Motor neuron (in vitro differentiated cells): ENCODE results near the gene GBE1. TPM values are rescaled to one million over a fixed set of nuclear protein-coding genes. Genes with fewer than 3 reads are reported as not detected.

Experiments
- ATAC-seq, 8 experiments: fragments of 200-7000 bp; cut with Tn5 transposase; replicated peaks in 6 of 8; 2 replicates each; pipeline ENCODE4 v1.8.0; 2021; ENCODE audit warnings: mild to moderate bottlenecking in 8 of 8, moderate library complexity in 8 of 8
- H3K27ac ChIP-seq, 2 donors: fragments of 250-450 bp; sonication (Bioruptor Pico); 2 replicates each; pipeline ENCODE4 v1.9.0; 2021; ENCODE audit warnings: antibody characterized with exemption in 2 of 2, mild to moderate bottlenecking in 2 of 2, moderate library complexity in 1 of 2
- H3K4me1 ChIP-seq, 2 donors: fragments of 250-450 bp; sonication (Bioruptor Pico); replicated peaks in 1 of 2; 2 replicates each; pipeline ENCODE4 v1.6.1; 2021; ENCODE audit warnings: antibody characterized with exemption in 2 of 2, mild to moderate bottlenecking in 2 of 2, moderate library complexity in 1 of 2
- H3K4me3 ChIP-seq, 5 donors: fragments of 250-450 bp; sonication (Bioruptor Pico); 2 replicates each; pipeline ENCODE4 v1.9.0; 2021; ENCODE audit warnings: antibody characterized with exemption in 5 of 5, mild to moderate bottlenecking in 5 of 5, moderate library complexity in 4 of 5
- WGBS, 10 experiments: fragments of 450-650 bp; shearing (Covaris generic); methylation state at CpG; one replicate each; pipeline ENCODE4 v1.0.0; 2022; 5-methylcytosine and 5-hydroxymethylcytosine counted together
- in situ Hi-C, 9 experiments: fragments of 400-800 bp; cut with MboI; loops; one replicate each; pipeline ENCODE4 v1.15.0; 2021; ENCODE audit warnings: low sequenced_read_pairs in 9 of 9, low pct_unique_long_range_greater_than_20kb in 2 of 9; ENCODE audit not compliant: unreplicated experiment in 9 of 9
- total RNA-seq, 8 experiments: library from RNA; unstranded; fragments of 300-600 nt; gene quantifications; 2 replicates each; pipeline versions ENCODE4 v1.2.3 to v1.2.4, GENCODE V29; 2022

Gene GBE1
- 10 to 100 TPM; 17.9 to 47.9 (median 19.5) TPM for total RNA-seq

DNA sequence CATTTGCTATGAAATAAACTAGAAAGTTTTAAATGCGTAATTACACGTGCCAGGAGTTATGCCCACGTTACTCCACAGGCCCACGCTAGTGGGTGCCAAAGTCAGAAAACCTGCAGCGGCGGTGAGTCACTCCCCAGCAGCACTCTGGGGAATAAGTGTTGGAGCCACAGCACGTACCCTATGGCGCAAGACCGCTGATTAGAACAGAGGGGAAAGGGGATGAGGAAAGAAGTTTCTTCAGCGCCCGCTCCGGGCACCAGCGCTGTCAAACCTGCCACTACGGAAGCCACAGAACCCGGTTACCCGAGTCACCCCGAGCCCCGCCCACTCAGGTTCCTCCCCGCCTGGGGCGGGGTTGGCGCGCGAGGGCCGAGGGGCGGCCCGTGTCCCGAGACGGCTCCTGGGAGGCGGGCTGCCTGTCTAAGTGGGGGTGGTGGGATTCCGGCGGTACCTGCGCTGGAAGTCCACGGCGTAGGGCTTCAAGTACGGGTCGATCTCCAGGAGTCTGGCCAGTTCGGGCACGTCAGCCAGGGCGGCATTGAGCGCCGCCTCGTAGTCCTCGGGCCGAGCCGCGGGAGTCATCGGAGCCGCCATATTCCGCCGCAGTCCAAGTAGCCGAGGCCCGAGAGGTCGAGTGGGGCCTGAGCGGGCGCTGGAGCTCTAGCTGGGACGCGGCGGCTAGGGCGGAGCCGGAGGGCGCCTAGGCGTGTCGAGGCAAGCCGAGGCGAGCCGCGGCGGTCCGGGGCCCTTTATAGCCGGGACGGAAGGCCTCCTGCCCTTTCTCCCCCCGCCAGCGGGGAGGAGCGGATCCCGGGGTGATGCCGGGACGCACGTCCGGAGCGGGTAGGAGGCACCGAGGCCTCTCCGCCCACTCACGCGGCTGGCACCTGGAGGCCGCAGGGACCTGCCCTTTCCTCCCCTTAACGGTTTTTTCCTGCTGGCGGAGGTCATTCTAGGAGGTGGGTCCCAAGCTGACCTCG, at the start of gene GBE1:
Gene GBE1, minus strand, starts transcription at position 722 of the 980 bp plus-strand sequence. Its CDS starts 128 bp downstream, at position 594.
- WGBS, 10 experiments: 0 to 8% (median 2%) methylated on average over 2 to 11 of the region's 88 CpGs; no CpG with 5 or more reads in 3 of the 10 experiments

GRCh38 chr3:81808900-81809299, 47.5 kb upstream of the GBE1 start:
- in situ Hi-C loops: no loop called here
- WGBS, 10 experiments: 0 to 100% (median 25%) methylated on average over 1 to 2 of the region's 2 CpGs; no CpG with 5 or more reads in 1 of the 10 experiments
- Histone ChIP-seq H3K4me1 (peaks cover 0 to 9% of the 10 kb centered on the region in 2 donors), H3K4me3 (no peak overlapping the region), H3K27ac (no peak overlapping the region)
- ATAC-seq: no peak

More for the DNA sequence above, at the start of gene GBE1:
- Histone ChIP-seq H3K27ac (peak within 1 kb of the TSS; percentile 97 to 98), H3K4me1 (peaks cover 8 to 13% of the 10 kb centered on the region in 2 donors), H3K4me3 (peak within 1 kb of the TSS; percentile 59 to 80 (median 71))
- ATAC-seq: peak; percentile 81 to 92 (median 90)
- in situ Hi-C loops: no loop called here

DNA sequence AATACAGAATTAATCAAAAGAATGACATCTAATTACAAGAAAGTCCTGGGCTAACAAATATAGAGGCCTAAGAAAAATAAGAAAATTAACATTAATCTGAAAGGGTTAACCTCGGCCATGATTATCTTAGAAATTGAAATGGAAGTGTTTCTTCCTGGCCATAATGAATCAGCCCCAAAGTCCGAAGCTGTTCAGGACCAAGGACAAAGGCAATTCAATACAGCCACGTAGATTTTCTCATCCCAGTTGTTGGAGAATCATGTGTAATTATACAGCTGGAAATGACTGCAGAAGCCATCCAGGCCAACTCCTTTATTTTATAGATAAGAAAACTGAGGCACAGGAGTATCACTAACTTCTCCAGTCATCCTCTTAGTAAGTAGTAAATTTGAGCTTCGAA, 38.0 kb upstream of the GBE1 start:
- WGBS, 10 experiments: 0 to 80% (median 50%) methylated on average over 1 to 4 of the region's 4 CpGs
- in situ Hi-C loops: no loop called here
- Histone ChIP-seq H3K27ac (no peak overlapping the region), H3K4me1 (no peaks in the 10 kb centered on the region), H3K4me3 (no peak overlapping the region)
- ATAC-seq: no peak

DNA sequence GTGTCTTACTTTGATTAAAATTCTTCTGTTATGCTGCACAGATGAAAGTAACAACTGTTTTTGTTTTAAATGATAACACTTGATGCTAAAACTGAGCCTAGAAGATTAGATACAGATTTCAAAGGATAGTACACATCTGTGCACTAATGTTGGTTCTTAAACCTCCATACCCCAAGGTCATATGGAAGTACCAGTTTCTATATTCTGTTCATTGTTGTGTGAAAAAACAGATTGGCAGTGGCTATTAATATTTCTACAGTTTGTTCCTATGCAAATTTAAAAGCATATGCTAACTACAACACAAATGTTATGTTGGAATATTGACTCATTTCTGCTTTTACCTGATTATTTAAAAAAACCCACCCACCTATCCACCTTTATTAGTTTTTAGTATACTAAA, 32.0 kb upstream of the GBE1 start:
- Histone ChIP-seq H3K27ac (no peak overlapping the region), H3K4me1 (no peaks in the 10 kb centered on the region), H3K4me3 (no peak overlapping the region)
- no peak for ATAC-seq
- in situ Hi-C loops: no loop called here

GRCh38 chr3:81790117-81790516, 28.7 kb upstream of the GBE1 start:
- 39 to 100% (median 68%) methylated on average over 1 to 3 of the region's 3 CpGs; no CpG with 5 or more reads in 1 of the 10 experiments for WGBS, 10 experiments
- Histone ChIP-seq H3K4me3 (no peak overlapping the region), H3K4me1 (no peaks in the 10 kb centered on the region), H3K27ac (no peak overlapping the region)
- in situ Hi-C loops: no loop called here
- ATAC-seq: no peak

DNA sequence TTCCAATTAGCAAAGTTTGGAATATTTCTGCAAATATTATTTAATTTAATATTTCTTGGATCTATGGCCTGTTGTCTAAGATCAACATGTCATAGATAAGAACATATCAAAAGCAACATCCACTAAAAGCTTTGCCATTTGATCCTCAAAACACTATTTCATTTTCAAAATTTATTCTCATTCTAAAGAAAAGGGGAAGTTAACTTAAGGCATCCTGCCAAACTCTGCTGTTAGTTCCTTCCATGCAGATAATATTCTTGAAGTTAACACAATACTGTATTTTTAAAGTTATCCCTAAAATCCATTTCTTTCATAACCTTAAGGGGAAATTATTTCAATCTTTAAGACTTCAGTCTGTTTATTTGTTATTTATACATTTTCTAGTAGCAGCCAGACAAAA, 28.2 kb upstream of the GBE1 start:
- Histone ChIP-seq H3K4me3 (no peak overlapping the region), H3K4me1 (no peaks in the 10 kb centered on the region), H3K27ac (no peak overlapping the region)
- ATAC-seq: no peak
- in situ Hi-C loops: no loop called here

GRCh38 chr3:81788610-81789009, 27.2 kb upstream of the GBE1 start:
- no peak overlapping the region for H3K27ac ChIP-seq
- ATAC-seq: no peak
- 0 to 92% (median 40%) methylated on average over 2 of the region's 2 CpGs; no CpG with 5 or more reads in 4 of the 10 experiments for WGBS, 10 experiments
- in situ Hi-C loops: no loop called here
- H3K4me1 ChIP-seq: no peaks in the 10 kb centered on the region
- H3K4me3 ChIP-seq: no peak overlapping the region

- H3K4me1 ChIP-seq: no peaks in the 10 kb centered on the region
- no peak for ATAC-seq
- no peak overlapping the region for H3K4me3 ChIP-seq
- in situ Hi-C loops: no loop called here
- no peak overlapping the region for H3K27ac ChIP-seq
- 0 to 100% (median 84%) methylated on average over 1 to 2 of the region's 2 CpGs; no CpG with 5 or more reads in 2 of the 10 experiments for WGBS, 10 experiments
Observed at GRCh38 chr3:81788044-81788443, 26.6 kb upstream of the GBE1 start.

- in situ Hi-C loops: no loop called here
- Histone ChIP-seq H3K4me1 (no peaks in the 10 kb centered on the region), H3K27ac (no peak overlapping the region), H3K4me3 (no peak overlapping the region)
- WGBS, 10 experiments: 0 to 80% (median 25%) methylated on average over 1 to 3 of the region's 3 CpGs; no CpG with 5 or more reads in 3 of the 10 experiments
- no peak for ATAC-seq
Observed at GRCh38 chr3:81782585-81782984, 21.1 kb upstream of the GBE1 start.

DNA sequence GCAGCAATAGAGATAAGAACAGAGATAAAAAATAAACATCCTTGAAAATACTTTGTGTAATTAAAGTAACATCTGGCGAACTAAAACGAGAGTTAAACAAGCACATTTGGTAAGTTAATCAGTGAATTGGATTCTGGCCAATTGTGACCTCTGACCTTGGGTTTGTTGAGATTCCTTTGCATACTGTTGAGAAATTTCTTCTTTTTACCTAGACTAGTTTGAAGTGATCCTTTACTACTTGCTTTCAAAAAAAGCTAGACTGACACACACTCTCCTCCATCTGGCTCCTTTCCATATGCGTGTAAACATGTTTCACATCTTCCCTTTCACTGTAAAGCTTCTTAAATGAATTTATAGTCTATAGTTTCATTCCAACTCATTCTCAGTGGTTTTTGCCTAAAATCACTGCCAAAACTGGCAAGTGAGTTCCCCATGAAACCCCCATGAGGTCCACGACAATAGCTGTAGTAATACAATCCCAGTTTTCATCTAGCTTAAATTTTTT, 17.3 kb upstream of the GBE1 start:
- no peak overlapping the region for H3K4me3 ChIP-seq
- 18 to 100% (median 92%) methylated on average over 1 to 4 of the region's 4 CpGs for WGBS, 10 experiments
- no peaks in the 10 kb centered on the region for H3K4me1 ChIP-seq
- in situ Hi-C loops: no loop called here
- no peak overlapping the region for H3K27ac ChIP-seq
- ATAC-seq: no peak

- ATAC-seq: no peak
- in situ Hi-C loops: no loop called here
- WGBS, 10 experiments: 0 to 100% (median 79%) methylated on average over 1 to 2 of the region's 2 CpGs; no CpG with 5 or more reads in 1 of the 10 experiments
- Histone ChIP-seq H3K4me3 (no peak overlapping the region), H3K27ac (no peak overlapping the region), H3K4me1 (no peaks in the 10 kb centered on the region)
Observed at GRCh38 chr3:81776643-81777042, 15.2 kb upstream of the GBE1 start.

DNA sequence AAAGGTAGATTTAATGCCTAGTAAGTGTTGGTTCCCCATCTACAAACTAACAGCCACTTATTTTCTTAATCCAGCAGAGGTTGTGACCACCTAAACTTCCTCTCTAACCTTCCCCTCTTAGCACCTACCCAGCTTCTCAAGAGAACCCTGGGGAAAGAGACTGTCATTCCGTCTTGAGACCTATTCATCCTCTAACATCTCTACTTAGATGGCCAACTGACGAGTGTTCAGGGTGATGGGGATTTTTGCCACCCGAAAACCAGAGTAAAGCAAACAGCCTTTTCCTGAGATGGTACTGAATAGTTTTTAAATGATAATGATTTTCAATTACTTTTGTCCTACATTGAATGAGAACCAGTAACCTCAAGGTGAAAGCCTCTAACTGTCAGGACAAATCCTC, 9.3 kb upstream of the GBE1 start:
- 61 to 100% (median 84%) methylated on average over 1 to 3 of the region's 3 CpGs; no CpG with 5 or more reads in 4 of the 10 experiments for WGBS, 10 experiments
- no peak for ATAC-seq
- no peak overlapping the region for H3K27ac ChIP-seq
- in situ Hi-C loops: no loop called here
- H3K4me3 ChIP-seq: no peak overlapping the region
- H3K4me1 ChIP-seq: no peaks in the 10 kb centered on the region

DNA sequence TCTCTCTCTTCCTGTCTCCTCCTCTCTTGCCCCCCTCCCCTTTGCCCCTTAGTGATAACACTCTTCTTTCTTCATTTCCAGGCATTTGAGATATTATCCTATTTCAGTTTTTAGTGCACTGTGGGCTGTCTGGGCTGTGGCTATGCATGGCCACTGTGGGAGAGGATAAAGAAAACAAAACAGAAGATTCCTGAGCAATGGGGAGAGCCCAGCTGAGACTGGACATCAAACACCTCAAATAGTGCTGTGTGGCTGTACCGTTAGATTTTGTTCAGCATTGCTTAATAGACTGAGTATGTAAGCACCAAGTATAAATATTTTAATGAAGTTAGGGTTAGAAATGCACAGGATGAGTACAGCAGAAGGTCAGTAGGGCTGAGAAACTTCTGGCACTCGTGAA, 7.9 kb upstream of the GBE1 start:
- in situ Hi-C loops: no loop called here
- ATAC-seq: peak in 2 of 8 experiments; percentile 52 to 69
- Histone ChIP-seq H3K4me3 (no peak overlapping the region), H3K27ac (no peak overlapping the region), H3K4me1 (no peaks in the 10 kb centered on the region)
- WGBS, 10 experiments: 50 to 100% (median 88%) methylated on average over 1 to 2 of the region's 2 CpGs; no CpG with 5 or more reads in 3 of the 10 experiments
